MM.1S (cell line): Measurements from ENCODE around the gene PCGF5.

Source experiments
- DNase-seq: peaks from one replicate; pipeline ENCODE4 v3.0.0-alpha.2; 2015
- H2AFZ ChIP-seq: fragments of 300-600 bp; sonication (generic); 2 replicates; pipeline ENCODE4 v1.6.0; 2016; ENCODE audit warnings: antibody characterized with exemption, low read length
- H3F3A ChIP-seq: fragments of 300-600 bp; sonication (generic); 2 replicates; pipeline ENCODE4 v1.6.1; 2016; ENCODE audit warnings: mild to moderate bottlenecking, antibody characterized with exemption, low read length, moderate library complexity, mixed read lengths; ENCODE audit not compliant: insufficient read depth
- H3K27ac ChIP-seq: fragments of 300-600 bp; sonication (generic); 2 replicates; pipeline ENCODE4 v1.5.1; 2016; ENCODE audit warnings: mild to moderate bottlenecking, low read length
- H3K27me3 ChIP-seq: fragments of 300-600 bp; sonication (generic); replicated peaks from 2 replicates; pipeline ENCODE4 v1.6.0; 2016; ENCODE audit warnings: low read length; ENCODE audit not compliant: insufficient read depth
- H3K36me3 ChIP-seq: fragments of 300-600 bp; sonication (generic); replicated peaks from 2 replicates; pipeline ENCODE4 v1.6.1; 2016; ENCODE audit warnings: mild to moderate bottlenecking, low read length, mixed read lengths; ENCODE audit not compliant: insufficient read depth
- H3K4me1 ChIP-seq: fragments of 300-600 bp; sonication (generic); 2 replicates; pipeline ENCODE4 v1.6.1; 2016; ENCODE audit warnings: low read length, mixed read lengths
- H3K4me2 ChIP-seq: fragments of 300-600 bp; sonication (generic); 2 replicates; pipeline ENCODE4 v1.6.0; 2016; ENCODE audit warnings: low read depth, low read length
- H3K4me3 ChIP-seq: fragments of 300-600 bp; sonication (generic); 2 replicates; pipeline ENCODE4 v1.5.1; 2016; ENCODE audit warnings: low read length, mixed read lengths
- H3K79me2 ChIP-seq: fragments of 300-600 bp; sonication (generic); 2 replicates; pipeline ENCODE4 v1.6.1; 2016; ENCODE audit warnings: mixed run types, low read length, mixed read lengths
- H3K9ac ChIP-seq: fragments of 300-600 bp; sonication (generic); 2 replicates; pipeline ENCODE4 v1.6.1; 2016; ENCODE audit warnings: low read length, mixed read lengths
- H3K9me2 ChIP-seq: fragments of 300-600 bp; sonication (generic); replicated peaks from 2 replicates; pipeline ENCODE4 v1.6.1; 2016; ENCODE audit warnings: mild to moderate bottlenecking, low read length, mixed read lengths; ENCODE audit not compliant: insufficient read depth
- H3K9me3 ChIP-seq: fragments of 300-600 bp; sonication (generic); replicated peaks from 2 replicates; pipeline ENCODE4 v1.6.1; 2016; ENCODE audit warnings: mild to moderate bottlenecking, low read length, mixed read lengths; ENCODE audit not compliant: insufficient read depth
- H4K20me1 ChIP-seq: fragments of 300-600 bp; sonication (generic); 2 replicates; pipeline ENCODE4 v1.6.1; 2016; ENCODE audit warnings: mild to moderate bottlenecking, low read length, moderate library complexity, mixed read lengths; ENCODE audit not compliant: insufficient read depth
- EZH2 ChIP-seq: fragments of 300-600 bp; sonication (generic); optimal IDR thresholded peaks from 2 replicates; pipeline ENCODE3; 2017; ENCODE audit warnings: low read depth, mild to moderate bottlenecking, antibody characterized with exemption, low read length, mixed read lengths
- EZH2phosphoT487 ChIP-seq: fragments of 300-600 bp; sonication (generic); IDR thresholded peaks from 2 replicates; pipeline ENCODE4 v1.6.1; 2018; ENCODE audit warnings: antibody characterized with exemption, low read length
- TF ChIP-seq, protein P1 (sequence below): fragments of 300-600 bp; sonication (generic); IDR thresholded peaks from 2 replicates; pipeline ENCODE4 v1.5.1; 2016; ENCODE audit warnings: antibody characterized with exemption, low read length, mixed read lengths

Gene PCGF5

DNA sequence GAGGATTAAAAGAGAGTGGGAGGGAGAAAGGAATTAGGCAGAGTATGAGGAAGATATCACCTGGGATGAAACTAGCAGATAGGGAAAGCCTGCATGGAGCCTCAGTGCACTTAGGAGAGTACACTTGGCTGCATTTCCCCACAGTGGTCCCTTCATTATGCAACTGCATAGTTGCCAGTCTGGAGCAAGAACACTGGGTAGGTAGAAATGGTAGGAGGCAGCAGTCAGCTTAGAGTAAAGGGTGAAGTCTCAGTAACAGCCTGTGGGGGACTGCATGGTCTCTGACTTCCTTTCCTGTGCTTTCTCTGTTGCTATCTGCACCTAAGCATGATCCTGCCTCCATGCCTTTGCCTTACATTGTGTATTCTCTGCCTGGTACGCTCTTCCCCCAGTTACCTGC, 14.0 kb upstream of the PCGF5 start:
- no peak overlapping the region for H3K4me3 ChIP-seq
- TF ChIP-seq EZH2phosphoT487 = no peak
- no peak for TF ChIP-seq EZH2
- TF ChIP-seq, protein P1, sequence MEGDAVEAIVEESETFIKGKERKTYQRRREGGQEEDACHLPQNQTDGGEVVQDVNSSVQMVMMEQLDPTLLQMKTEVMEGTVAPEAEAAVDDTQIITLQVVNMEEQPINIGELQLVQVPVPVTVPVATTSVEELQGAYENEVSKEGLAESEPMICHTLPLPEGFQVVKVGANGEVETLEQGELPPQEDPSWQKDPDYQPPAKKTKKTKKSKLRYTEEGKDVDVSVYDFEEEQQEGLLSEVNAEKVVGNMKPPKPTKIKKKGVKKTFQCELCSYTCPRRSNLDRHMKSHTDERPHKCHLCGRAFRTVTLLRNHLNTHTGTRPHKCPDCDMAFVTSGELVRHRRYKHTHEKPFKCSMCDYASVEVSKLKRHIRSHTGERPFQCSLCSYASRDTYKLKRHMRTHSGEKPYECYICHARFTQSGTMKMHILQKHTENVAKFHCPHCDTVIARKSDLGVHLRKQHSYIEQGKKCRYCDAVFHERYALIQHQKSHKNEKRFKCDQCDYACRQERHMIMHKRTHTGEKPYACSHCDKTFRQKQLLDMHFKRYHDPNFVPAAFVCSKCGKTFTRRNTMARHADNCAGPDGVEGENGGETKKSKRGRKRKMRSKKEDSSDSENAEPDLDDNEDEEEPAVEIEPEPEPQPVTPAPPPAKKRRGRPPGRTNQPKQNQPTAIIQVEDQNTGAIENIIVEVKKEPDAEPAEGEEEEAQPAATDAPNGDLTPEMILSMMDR = no peak
- no peaks in the 10 kb centered on the region for H3K9me2 ChIP-seq
- H3K36me3 ChIP-seq = no peaks in the 10 kb centered on the region
- no peak for DNase-seq
- no peaks in the 10 kb centered on the region for H4K20me1 ChIP-seq
- H3K27ac ChIP-seq = no peak overlapping the region
- peaks cover 64% of the 10 kb centered on the region for H3K79me2 ChIP-seq
- H3K4me2 ChIP-seq = no peak overlapping the region
- no peak overlapping the region for H2AFZ ChIP-seq
- no peak overlapping the region for H3K9ac ChIP-seq
- H3F3A ChIP-seq = peaks cover 17% of the 10 kb centered on the region
- peaks cover 35% of the 10 kb centered on the region for H3K4me1 ChIP-seq
- H3K9me3 ChIP-seq = no peaks in the 10 kb centered on the region
- no peaks in the 10 kb centered on the region for H3K27me3 ChIP-seq

DNA sequence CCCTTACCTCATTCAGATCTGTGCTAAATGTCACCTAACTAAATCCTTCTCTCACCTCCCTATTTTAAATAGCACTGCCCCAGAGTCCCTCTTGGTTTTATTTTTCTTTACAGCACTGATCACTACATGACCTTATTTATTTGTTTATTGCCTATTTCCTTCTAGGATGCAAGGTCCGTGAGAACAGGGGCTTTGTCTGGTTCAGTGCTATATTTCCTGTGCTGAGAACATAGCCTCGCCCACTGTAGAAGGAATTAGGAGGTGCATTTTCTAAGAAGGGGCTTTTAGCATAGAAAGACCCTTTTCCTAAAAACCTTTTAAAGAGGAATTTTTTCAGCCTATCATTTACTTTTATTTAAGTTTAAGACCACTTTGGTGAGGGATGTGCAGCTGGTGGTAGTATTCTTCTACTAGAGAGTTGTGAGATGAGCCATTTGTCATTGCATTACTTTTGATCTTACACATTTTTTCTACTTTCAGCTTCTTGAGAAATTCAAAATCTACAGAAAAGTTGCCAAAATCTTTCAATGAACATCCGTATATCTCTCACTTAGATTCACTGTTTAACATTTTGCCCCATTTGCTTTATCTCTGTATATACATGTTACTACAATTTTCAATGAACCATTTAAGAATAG, 13.5 kb upstream of the PCGF5 start:
- Histone ChIP-seq H3K4me2 (no peak overlapping the region), H3K9ac (no peak overlapping the region), H3F3A (peaks cover 19% of the 10 kb centered on the region), H3K27me3 (no peaks in the 10 kb centered on the region), H4K20me1 (no peaks in the 10 kb centered on the region), H3K79me2 (peaks cover 64% of the 10 kb centered on the region), H2AFZ (no peak overlapping the region), H3K9me3 (no peaks in the 10 kb centered on the region), H3K9me2 (no peaks in the 10 kb centered on the region), H3K4me1 (peaks cover 35% of the 10 kb centered on the region), H3K27ac (no peak overlapping the region), H3K4me3 (no peak overlapping the region), H3K36me3 (no peaks in the 10 kb centered on the region)
- TF ChIP-seq, protein P1 = no peak
- no peak for TF ChIP-seq EZH2phosphoT487
- no peak for TF ChIP-seq EZH2
- no peak for DNase-seq

DNA sequence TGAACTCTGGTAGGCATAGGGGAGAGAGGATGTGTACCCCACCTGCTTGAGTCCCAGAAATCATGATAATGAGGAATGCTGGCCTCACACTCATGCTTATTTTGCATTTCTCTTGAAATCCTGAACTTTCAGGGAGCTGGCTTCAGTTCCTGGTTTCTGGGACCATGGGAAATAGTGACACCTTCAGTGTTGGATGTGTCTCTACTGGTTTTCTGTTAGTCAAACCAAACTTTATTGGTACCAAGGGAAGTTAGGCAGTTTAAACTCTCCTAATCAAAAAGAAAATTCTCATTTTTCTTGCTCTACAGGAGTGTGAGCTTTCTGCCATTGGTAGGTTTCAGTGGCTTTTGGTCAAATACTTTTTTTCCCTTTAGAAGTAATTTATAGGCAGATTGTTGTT, 11.8 kb upstream of the PCGF5 start:
- Histone ChIP-seq H3K4me3 (no peak overlapping the region), H3K9me2 (no peaks in the 10 kb centered on the region), H3K9ac (no peak overlapping the region), H3K79me2 (peaks cover 60% of the 10 kb centered on the region), H3K9me3 (no peaks in the 10 kb centered on the region), H3K4me2 (no peak overlapping the region), H3K4me1 (peaks cover 37% of the 10 kb centered on the region), H4K20me1 (no peaks in the 10 kb centered on the region), H3K27me3 (no peaks in the 10 kb centered on the region), H3F3A (peaks cover 19% of the 10 kb centered on the region), H2AFZ (no peak overlapping the region), H3K36me3 (no peaks in the 10 kb centered on the region), H3K27ac (no peak overlapping the region)
- TF ChIP-seq EZH2 = no peak
- TF ChIP-seq, protein P1 = no peak
- TF ChIP-seq EZH2phosphoT487 = no peak
- no peak for DNase-seq
